Neural progenitor cell (in vitro differentiated cells): ENCODE data around the gene CASP12. TPM values are rescaled to one million over a fixed set of nuclear protein-coding genes. Genes with fewer than 3 reads are reported as not detected.

ENCODE experiments used
- DNase-seq: peaks from one replicate; pipeline ENCODE4 v3.0.0-alpha.2; 2016; ENCODE audit warnings: low spot score
- H2AFZ ChIP-seq: fragments of 200-600 bp; sonication (generic); replicated peaks from 2 replicates; pipeline ENCODE4 v1.6.1; 2016; ENCODE audit warnings: antibody characterized with exemption
- H3F3A ChIP-seq: fragments of 200-600 bp; sonication (generic); 2 replicates; pipeline ENCODE4 v1.6.1; 2016; ENCODE audit warnings: antibody characterized with exemption, low read depth
- H3K27ac ChIP-seq: fragments of 200-600 bp; sonication (generic); 2 replicates; pipeline ENCODE4 v1.5.1; 2016; ENCODE audit warnings: mild to moderate bottlenecking
- H3K27me3 ChIP-seq: fragments of 200-600 bp; sonication (generic); 2 replicates; pipeline ENCODE4 v1.6.1; 2016; ENCODE audit warnings: mild to moderate bottlenecking, moderate library complexity
- H3K36me3 ChIP-seq: fragments of 200-600 bp; sonication (generic); 2 replicates; pipeline ENCODE4 v1.5.1; 2016
- H3K4me1 ChIP-seq: fragments of 200-600 bp; sonication (generic); 2 replicates; pipeline ENCODE4 v1.6.1; 2016; ENCODE audit warnings: mixed run types
- H3K4me2 ChIP-seq: fragments of 200-600 bp; sonication (generic); 2 replicates; pipeline ENCODE4 v1.6.1; 2016
- H3K4me3 ChIP-seq: fragments of 200-600 bp; sonication (generic); 2 replicates; pipeline ENCODE4 v1.5.1; 2016
- H3K79me2 ChIP-seq: fragments of 200-600 bp; sonication (generic); 2 replicates; pipeline ENCODE4 v1.6.1; 2016; ENCODE audit warnings: low read depth
- H3K9ac ChIP-seq: fragments of 200-600 bp; sonication (generic); 2 replicates; pipeline ENCODE4 v1.6.1; 2016
- H3K9me3 ChIP-seq: fragments of 200-600 bp; sonication (generic); 2 replicates; pipeline ENCODE4 v1.5.1; 2016; ENCODE audit warnings: low read depth
- H4K20me1 ChIP-seq: fragments of 200-600 bp; sonication (generic); 2 replicates; pipeline ENCODE4 v1.6.1; 2016; ENCODE audit warnings: low read depth
- H3K27ac Mint-ChIP-seq: 3 replicates; pipeline ENCODE4 v1.8.0; 2021; ENCODE audit warnings: mixed read lengths
- H3K27me3 Mint-ChIP-seq: 2 replicates; pipeline ENCODE4 v1.8.0; 2022; ENCODE audit warnings: low read depth, mild to moderate bottlenecking, inconsistent platforms, moderate library complexity, mixed read lengths; ENCODE audit not compliant: insufficient read depth
- H3K36me3 Mint-ChIP-seq: 3 replicates; pipeline ENCODE4 v1.8.0; 2021; ENCODE audit warnings: mixed read lengths
- H3K4me1 Mint-ChIP-seq: 3 replicates; pipeline ENCODE4 v1.8.0; 2021; ENCODE audit warnings: mixed read lengths
- H3K4me3 Mint-ChIP-seq: 3 replicates; pipeline ENCODE4 v1.8.0; 2021; ENCODE audit warnings: mild to moderate bottlenecking, moderate library complexity, mixed read lengths
- H3K9me3 Mint-ChIP-seq: 3 replicates; pipeline ENCODE4 v1.8.0; 2020; ENCODE audit warnings: mixed read lengths
- EZH2 ChIP-seq: fragments of 200-600 bp; sonication (generic); IDR thresholded peaks from 2 replicates; pipeline ENCODE4 v1.6.1; 2017; ENCODE audit warnings: antibody characterized with exemption, mild to moderate bottlenecking, moderate library complexity
- EZH2phosphoT487 ChIP-seq: fragments of 200-600 bp; sonication (generic); IDR thresholded peaks from 2 replicates; pipeline ENCODE4 v1.6.1; 2017; ENCODE audit warnings: antibody characterized with exemption
- total RNA-seq: library from RNA; depleted of rRNA; stranded (reverse); fragments of >200 nt; gene quantifications from 2 replicates; pipeline ENCODE4 v1.2.3, GENCODE V29; 2015; ENCODE audit warnings: low replicate concordance
- TF ChIP-seq, protein P1 (sequence below): fragments of 200-600 bp; sonication (generic); IDR thresholded peaks from 2 replicates; pipeline ENCODE4 v1.5.1; 2017; ENCODE audit warnings: antibody characterized with exemption, mild to moderate bottlenecking

Gene CASP12
- total RNA-seq, 1 donor from 2014 or later, result not detected

DNA sequence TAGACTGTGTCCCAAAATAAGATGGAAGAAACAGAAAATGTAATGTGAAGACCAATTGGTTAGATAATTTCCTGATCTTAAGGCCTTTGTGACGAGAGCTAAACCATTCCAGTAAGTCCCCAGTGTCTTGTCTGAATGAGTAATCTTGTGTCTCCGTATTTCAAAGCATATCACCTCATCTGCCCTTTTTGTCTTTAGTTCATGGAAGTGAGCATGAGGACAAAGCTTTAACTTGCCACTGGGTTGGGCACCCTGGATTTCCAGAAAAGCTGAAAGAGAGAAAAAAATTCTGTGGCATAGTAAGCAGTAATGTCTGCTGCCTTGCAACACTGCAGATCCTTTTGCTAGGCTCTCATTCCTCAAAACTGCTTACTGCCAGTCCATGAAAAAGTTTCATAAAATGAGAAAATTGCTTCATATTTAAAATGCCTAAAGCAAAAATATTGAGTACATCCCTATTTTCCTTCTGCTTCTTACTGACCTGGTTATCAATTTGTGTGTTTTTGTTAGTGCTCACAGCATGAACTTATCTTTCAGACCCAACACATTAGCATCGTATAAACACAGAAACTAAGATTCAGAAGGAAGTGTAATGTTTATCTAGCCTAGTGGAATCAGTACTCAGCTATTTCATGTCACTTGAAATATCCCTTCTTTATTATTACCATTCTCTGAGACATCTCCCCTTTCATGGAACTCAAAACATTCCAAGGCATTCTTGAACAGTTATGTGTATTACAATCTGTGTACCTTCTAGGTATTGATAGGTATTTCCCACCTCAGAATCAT is 5.3 kb downstream of the CASP12 start:
- Histone ChIP-seq H3F3A (no peaks in the 10 kb centered on the region), H3K27me3 (no peaks in the 10 kb centered on the region), H2AFZ (no peak overlapping the region), H3K9ac (no peak overlapping the region), H3K4me2 (no peak overlapping the region), H3K4me1 (no peaks in the 10 kb centered on the region), H3K36me3 (no peaks in the 10 kb centered on the region), H3K79me2 (no peaks in the 10 kb centered on the region), H4K20me1 (no peaks in the 10 kb centered on the region), H3K27ac (no peak overlapping the region), H3K9me3 (no peaks in the 10 kb centered on the region), H3K4me3 (no peak overlapping the region)
- no peak overlapping the region for H3K27ac Mint-ChIP-seq
- no peaks in the 10 kb centered on the region for H3K27me3 Mint-ChIP-seq
- no peak overlapping the region for H3K4me3 Mint-ChIP-seq
- DNase-seq, result no peak
- H3K4me1 Mint-ChIP-seq, result no peaks in the 10 kb centered on the region
- no peaks in the 10 kb centered on the region for H3K9me3 Mint-ChIP-seq
- no peaks in the 10 kb centered on the region for H3K36me3 Mint-ChIP-seq
- TF ChIP-seq, protein P1, sequence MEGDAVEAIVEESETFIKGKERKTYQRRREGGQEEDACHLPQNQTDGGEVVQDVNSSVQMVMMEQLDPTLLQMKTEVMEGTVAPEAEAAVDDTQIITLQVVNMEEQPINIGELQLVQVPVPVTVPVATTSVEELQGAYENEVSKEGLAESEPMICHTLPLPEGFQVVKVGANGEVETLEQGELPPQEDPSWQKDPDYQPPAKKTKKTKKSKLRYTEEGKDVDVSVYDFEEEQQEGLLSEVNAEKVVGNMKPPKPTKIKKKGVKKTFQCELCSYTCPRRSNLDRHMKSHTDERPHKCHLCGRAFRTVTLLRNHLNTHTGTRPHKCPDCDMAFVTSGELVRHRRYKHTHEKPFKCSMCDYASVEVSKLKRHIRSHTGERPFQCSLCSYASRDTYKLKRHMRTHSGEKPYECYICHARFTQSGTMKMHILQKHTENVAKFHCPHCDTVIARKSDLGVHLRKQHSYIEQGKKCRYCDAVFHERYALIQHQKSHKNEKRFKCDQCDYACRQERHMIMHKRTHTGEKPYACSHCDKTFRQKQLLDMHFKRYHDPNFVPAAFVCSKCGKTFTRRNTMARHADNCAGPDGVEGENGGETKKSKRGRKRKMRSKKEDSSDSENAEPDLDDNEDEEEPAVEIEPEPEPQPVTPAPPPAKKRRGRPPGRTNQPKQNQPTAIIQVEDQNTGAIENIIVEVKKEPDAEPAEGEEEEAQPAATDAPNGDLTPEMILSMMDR, result no peak

DNA sequence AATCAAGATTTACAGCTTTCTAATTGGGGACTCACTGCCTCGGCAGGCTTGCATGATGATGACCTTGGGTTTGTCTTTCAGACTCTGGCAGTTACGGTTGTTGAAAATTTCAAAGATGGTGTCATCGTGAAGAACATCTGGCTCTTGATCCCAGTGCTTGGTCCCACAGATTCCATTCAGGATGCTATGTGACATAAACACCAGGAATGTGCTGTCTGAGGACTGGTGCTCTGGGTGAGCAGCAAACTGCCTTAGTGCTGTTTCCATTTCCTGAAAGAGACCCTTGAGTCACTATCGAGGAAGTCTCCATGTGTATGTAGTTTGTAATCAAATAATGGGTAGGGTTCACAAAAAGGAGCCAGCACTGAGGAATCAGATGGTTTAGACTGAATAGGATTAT is 7.1 kb downstream of the CASP12 start:
- no peak overlapping the region for H3K4me2 ChIP-seq
- no peak overlapping the region for H2AFZ ChIP-seq
- H3K4me3 ChIP-seq, result no peak overlapping the region
- DNase-seq, result no peak
- Mint-ChIP-seq H3K9me3 (no peaks in the 10 kb centered on the region), H3K4me3 (no peak overlapping the region), H3K27me3 (no peaks in the 10 kb centered on the region), H3K4me1 (no peaks in the 10 kb centered on the region), H3K27ac (no peak overlapping the region), H3K36me3 (no peaks in the 10 kb centered on the region)
- no peaks in the 10 kb centered on the region for H3K36me3 ChIP-seq
- no peak overlapping the region for H3K27ac ChIP-seq
- no peak overlapping the region for H3K9ac ChIP-seq
- H3K9me3 ChIP-seq, result no peaks in the 10 kb centered on the region
- H3K27me3 ChIP-seq, result no peaks in the 10 kb centered on the region
- H3K4me1 ChIP-seq, result no peaks in the 10 kb centered on the region
- no peaks in the 10 kb centered on the region for H4K20me1 ChIP-seq
- no peaks in the 10 kb centered on the region for H3F3A ChIP-seq
- H3K79me2 ChIP-seq, result no peaks in the 10 kb centered on the region
- TF ChIP-seq EZH2phosphoT487 (no peak), EZH2 (no peak)
- TF ChIP-seq, protein P1, result no peak

DNA sequence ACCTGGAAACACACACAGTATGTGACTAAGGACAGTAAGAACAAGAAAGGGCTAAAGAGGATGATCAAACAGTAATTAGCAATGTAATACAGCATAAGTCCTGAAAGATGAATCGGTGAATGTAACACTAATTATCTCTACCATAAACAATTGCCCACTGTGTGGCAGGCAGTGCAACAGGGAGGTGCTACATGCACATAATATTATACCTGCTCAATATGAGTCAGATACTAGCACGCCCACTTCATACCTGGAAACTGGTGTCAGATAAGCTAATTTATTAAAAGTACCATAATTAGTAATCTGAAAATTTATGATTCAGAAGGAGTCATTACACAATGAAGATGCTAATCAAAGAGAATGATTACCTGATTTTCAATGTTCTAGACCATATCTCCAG is 14.9 kb downstream of the CASP12 start:
- Histone ChIP-seq H3K27me3 (no peaks in the 10 kb centered on the region), H3K4me1 (no peaks in the 10 kb centered on the region), H3K9ac (no peak overlapping the region), H3K9me3 (no peaks in the 10 kb centered on the region), H3K36me3 (no peaks in the 10 kb centered on the region), H3K79me2 (no peaks in the 10 kb centered on the region), H3K4me3 (no peak overlapping the region), H4K20me1 (no peaks in the 10 kb centered on the region), H3K4me2 (no peak overlapping the region), H3F3A (no peaks in the 10 kb centered on the region), H2AFZ (no peak overlapping the region), H3K27ac (no peak overlapping the region)
- Mint-ChIP-seq H3K36me3 (no peaks in the 10 kb centered on the region), H3K27me3 (no peaks in the 10 kb centered on the region), H3K9me3 (no peaks in the 10 kb centered on the region), H3K4me3 (no peak overlapping the region), H3K4me1 (no peaks in the 10 kb centered on the region), H3K27ac (no peak overlapping the region)
- no peak for DNase-seq
- TF ChIP-seq EZH2phosphoT487 (no peak), EZH2 (no peak)
- TF ChIP-seq, protein P1, result no peak
